HepG2 (cell line): Measurements from ENCODE around the gene HOXC5. TPM values are rescaled to one million over a fixed set of nuclear protein-coding genes. Genes with fewer than 3 reads are reported as not detected.

Source experiments
- ATAC-seq: fragments of 200-7000 bp; cut with Tn5 transposase; 3 replicates; pipeline ENCODE4 v1.9.1; 2020; ENCODE audit warnings: mild to moderate bottlenecking, moderate library complexity
- BruUV-seq: library from RNA; stranded (reverse); fragments of 400-500 nt; replicated peaks from 2 replicates; lab custom pipeline; 2021; lab: Mats Ljungman, UMichigan
- CTCF ChIA-PET: fragments of 300-600 bp; formaldehyde crosslinking; extraction: SDS; loops from one replicate; lab custom pipeline; 2021; ENCODE audit warnings: low total read pairs, inconsistent platforms, low intra/inter-chr PET ratio; lab: Yijun Ruan, JAX
- POLR2A ChIA-PET: fragments of 350-600 bp; sonication (Branson Sonifier 250); formaldehyde crosslinking; loops from one replicate; lab custom pipeline; 2020; ENCODE audit warnings: antibody characterized with exemption, inconsistent platforms; lab: Yijun Ruan, JAX
- DNase-seq: peaks from one replicate; pipeline ENCODE4 v3.0.0-alpha.2; 2015; ENCODE audit warnings: low spot score
- FAIRE-seq: peaks from 3 replicates; lab custom pipeline; 2011; peaks lifted over from hg19 to GRCh38; lab: Jason Lieb, UNC
- H2AFZ ChIP-seq: one replicate; pipeline ENCODE4 v1.6.1; 2011; ENCODE audit warnings: low read length, inconsistent platforms
- H3K27ac ChIP-seq: fragments of 300-600 bp; 3 replicates; pipeline ENCODE4 v1.8.0; 2011; ENCODE audit warnings: mixed run types, mild to moderate bottlenecking, mixed read lengths, low read length, inconsistent platforms; ENCODE audit not compliant: insufficient read depth; ENCODE audit errors: extremely low read length
- H3K27me3 ChIP-seq, 2 experiments: fragments of 200-600 bp in 1 of 2; 2 replicates in 1 of 2; 3 replicates in 1 of 2; pipeline versions ENCODE4 v1.6.0 to v1.8.0; 2011; ENCODE audit warnings: low read length in 2 of 2, mild to moderate bottlenecking in 2 of 2, moderate library complexity in 2 of 2, inconsistent platforms in 1 of 2; ENCODE audit not compliant: insufficient read depth in 2 of 2, control insufficient read depth in 1 of 2
- H3K36me3 ChIP-seq, 2 experiments: fragments of 200-600 bp in 1 of 2; replicated peaks in 1 of 2; 2 replicates in 1 of 2; 3 replicates in 1 of 2; pipeline versions ENCODE4 v1.5.1 to v1.8.0; 2011; ENCODE audit warnings: low read length in 2 of 2, inconsistent platforms in 1 of 2; ENCODE audit not compliant: insufficient read depth in 2 of 2, control insufficient read depth in 1 of 2
- H3K4me1 ChIP-seq: 2 replicates; pipeline ENCODE4 v1.5.1; 2012; ENCODE audit warnings: low read length, inconsistent platforms; ENCODE audit not compliant: insufficient read depth
- H3K4me2 ChIP-seq: 2 replicates; pipeline ENCODE4 v1.6.0; 2011; ENCODE audit warnings: low read depth, low read length, inconsistent platforms
- H3K4me3 ChIP-seq, 3 experiments: fragments of 200-600 bp in 1 of 3; sonication (generic), shearing (Covaris generic) in 1 of 3; replicated peaks in 1 of 3; 2 replicates each; pipeline ENCODE4 v1.5.1; 2011 to 2016; ENCODE audit warnings: low read length in 3 of 3, inconsistent platforms in 2 of 3, low read depth in 2 of 3, mild to moderate bottlenecking in 2 of 3, control low read depth in 1 of 3, mixed read lengths in 1 of 3; ENCODE audit not compliant: insufficient read depth in 1 of 3
- H3K79me2 ChIP-seq: one replicate; pipeline ENCODE4 v1.6.1; 2011; ENCODE audit warnings: low read length, inconsistent platforms; ENCODE audit not compliant: insufficient read depth
- H3K9ac ChIP-seq: 2 replicates; pipeline ENCODE4 v1.6.0; 2011; ENCODE audit warnings: mild to moderate bottlenecking, low read depth, low read length, inconsistent platforms; ENCODE audit not compliant: insufficient read depth
- H3K9me3 ChIP-seq: 2 replicates; pipeline ENCODE4 v1.5.1; 2012; ENCODE audit warnings: mild to moderate bottlenecking, low read length
- H4K20me1 ChIP-seq: 2 replicates; pipeline ENCODE4 v1.6.0; 2011; ENCODE audit warnings: inconsistent platforms, mild to moderate bottlenecking, low read length, moderate library complexity; ENCODE audit not compliant: insufficient read depth
- CENPT ChIP-seq: sonication (generic); formaldehyde crosslinking; IDR thresholded peaks from 2 replicates; pipeline ENCODE4 v1.8.0; 2022; ENCODE audit warnings: low read depth, mild to moderate bottlenecking, moderate library complexity, missing genetic modification reagents
- NFE2 ChIP-seq: sonication (generic); formaldehyde crosslinking; IDR thresholded peaks from 2 replicates; pipeline ENCODE4 v1.4.0; 2020; ENCODE audit warnings: missing genetic modification reagents
- SMAD3 ChIP-seq: sonication (generic); formaldehyde crosslinking; IDR thresholded peaks from 2 replicates; pipeline ENCODE4 v1.4.0; 2020; ENCODE audit warnings: missing genetic modification reagents
- SMARCE1 ChIP-seq: fragments of 450-650 bp; IDR thresholded peaks from 2 replicates; pipeline ENCODE4 v1.6.1; 2017; ENCODE audit warnings: borderline replicate concordance
- ZFP36 ChIP-seq: fragments of 150-350 bp; IDR thresholded peaks from 2 replicates; pipeline ENCODE4 v1.6.1; 2018; ENCODE audit warnings: borderline replicate concordance, low read length, low read depth; ENCODE audit not compliant: partially characterized antibody
- ZFP41 ChIP-seq: sonication (generic); formaldehyde crosslinking; IDR thresholded peaks from 2 replicates; pipeline ENCODE4 v1.4.0; 2020; ENCODE audit warnings: mild to moderate bottlenecking, missing genetic modification reagents, borderline replicate concordance
- ZNF138 ChIP-seq: sonication (generic); formaldehyde crosslinking; IDR thresholded peaks from 2 replicates; pipeline ENCODE4 v1.5.0; 2020; ENCODE audit warnings: mild to moderate bottlenecking, low read depth, missing genetic modification reagents
- ZNF552 ChIP-seq: sonication (generic); formaldehyde crosslinking; IDR thresholded peaks from 2 replicates; pipeline ENCODE4 v1.9.0; 2022; ENCODE audit warnings: missing genetic modification reagents, mild to moderate bottlenecking, borderline replicate concordance
- WGBS: methylation state at CpG from one replicate; pipeline ENCODE4 v1.1.6; 2017; ENCODE audit warnings: low lambda C conversion rate; 5-methylcytosine and 5-hydroxymethylcytosine counted together
- in situ Hi-C: cut with HindIII; loops from 2 replicates; pipeline ENCODE4 v1.10.0; 2017; ENCODE audit warnings: low pct_unique_long_range_greater_than_20kb; ENCODE audit not compliant: extremely low pct_ligation_motif_present
- intact Hi-C: fragments of 100-400 bp; cut with micrococcal nuclease; formaldehyde crosslinking; loops from one replicate; pipeline ENCODE4 v1.10.0; 2022; ENCODE audit not compliant: unreplicated experiment
- polyA plus RNA-seq, 8 experiments: library from polyadenylated mRNA; depleted of rRNA in 3 of 8; stranded (reverse) in 7 of 8; unstranded in 1 of 8; fragments of >200 nt; fragmentation: Illumina TruSeq in 4 of 8; extraction: Trizol in 4 of 8; gene quantifications; 2 replicates each; pipeline versions ENCODE4 v1.2.1 to v1.2.3, GENCODE V29; 2011 to 2016; ENCODE audit warnings: low read depth in 4 of 8, missing spikeins in 1 of 8, mixed read lengths in 1 of 8; ENCODE audit not compliant: insufficient read depth in 1 of 8
- total RNA-seq, 5 experiments: library from RNA; depleted of rRNA; stranded (reverse); fragments of >200 nt; fragmentation: Illumina TruSeq; extraction: Trizol; gene quantifications; 2 replicates each; pipeline ENCODE4 v1.2.3, GENCODE V29; 2016; ENCODE audit warnings: low read depth in 1 of 5
- TF ChIP-seq, protein P1 (sequence below): sonication (generic); formaldehyde crosslinking; IDR thresholded peaks from 2 replicates; pipeline ENCODE4 v1.4.0; 2020; ENCODE audit warnings: missing genetic modification reagents, borderline replicate concordance
- TF ChIP-seq, protein P2 (sequence below): sonication (generic); formaldehyde crosslinking; IDR thresholded peaks from 2 replicates; pipeline ENCODE4 v1.5.1; 2020; ENCODE audit warnings: mild to moderate bottlenecking, missing genetic modification reagents, borderline replicate concordance
- TF ChIP-seq, protein P3 (sequence below): IDR thresholded peaks from 2 replicates; pipeline ENCODE4 v1.6.1; 2016; ENCODE audit warnings: missing biosample characterization, missing genetic modification reagents, low read depth
- TF ChIP-seq, protein P4 (sequence below): sonication (generic); formaldehyde crosslinking; IDR thresholded peaks from 2 replicates; pipeline ENCODE4 v1.5.0; 2020; ENCODE audit warnings: mild to moderate bottlenecking, missing genetic modification reagents, moderate library complexity
- TF ChIP-seq, protein P5 (sequence below): IDR thresholded peaks from 2 replicates; pipeline ENCODE4 v1.6.1; 2016; ENCODE audit warnings: missing compliant biosample characterization, missing genetic modification reagents, borderline replicate concordance

HOXC5 gene
- total and polyA plus RNA-seq, 2 of the 13 experiments (the other 11 are each of a cell fraction or from before 2014, with no cell fraction given), result not detected

DNA sequence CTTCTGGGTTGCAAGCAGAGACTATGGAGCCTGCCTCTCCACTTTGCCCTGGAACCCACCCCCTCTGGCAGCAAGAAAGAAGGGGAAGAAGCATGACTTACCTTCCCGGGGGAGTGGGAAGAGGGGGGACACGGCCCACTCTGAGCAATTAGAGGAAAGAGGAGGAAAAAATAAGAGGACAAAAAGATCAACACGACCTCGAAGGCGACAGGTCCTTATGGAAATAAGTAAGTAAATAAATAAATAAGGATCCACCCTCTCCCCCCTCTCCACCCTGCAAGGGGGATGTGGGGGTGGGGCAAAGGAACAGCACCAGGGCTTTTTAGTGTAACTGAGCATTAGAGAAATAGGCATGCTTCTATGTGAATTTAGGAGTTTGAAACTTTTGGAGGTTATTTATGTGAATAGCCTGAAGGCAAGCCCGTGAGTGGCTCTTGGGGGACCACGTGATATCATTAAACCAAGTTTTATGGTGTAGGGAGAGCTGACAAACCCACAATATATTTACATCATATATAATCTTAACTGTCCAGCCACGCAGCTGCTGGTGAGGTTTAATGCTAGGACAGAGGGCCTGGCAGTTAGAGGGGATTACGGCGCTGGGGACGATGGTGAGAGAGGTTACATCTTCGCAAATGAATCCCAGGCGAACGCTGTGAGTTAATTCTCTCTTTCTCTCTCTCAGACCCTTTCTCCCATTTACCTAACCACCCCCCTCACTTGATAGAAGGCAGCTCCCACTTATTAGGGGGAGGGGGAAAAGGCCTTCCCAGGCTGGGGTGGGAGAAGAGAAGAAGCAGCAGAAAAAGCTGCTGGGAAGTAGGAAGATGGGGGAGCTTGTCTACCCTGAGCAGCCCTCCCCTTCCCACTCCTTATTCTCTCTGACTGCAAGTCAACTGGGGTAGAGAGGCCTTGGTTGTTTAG is 4.8 kb downstream of the HOXC5 start (continued):
- TF ChIP-seq, protein P1, sequence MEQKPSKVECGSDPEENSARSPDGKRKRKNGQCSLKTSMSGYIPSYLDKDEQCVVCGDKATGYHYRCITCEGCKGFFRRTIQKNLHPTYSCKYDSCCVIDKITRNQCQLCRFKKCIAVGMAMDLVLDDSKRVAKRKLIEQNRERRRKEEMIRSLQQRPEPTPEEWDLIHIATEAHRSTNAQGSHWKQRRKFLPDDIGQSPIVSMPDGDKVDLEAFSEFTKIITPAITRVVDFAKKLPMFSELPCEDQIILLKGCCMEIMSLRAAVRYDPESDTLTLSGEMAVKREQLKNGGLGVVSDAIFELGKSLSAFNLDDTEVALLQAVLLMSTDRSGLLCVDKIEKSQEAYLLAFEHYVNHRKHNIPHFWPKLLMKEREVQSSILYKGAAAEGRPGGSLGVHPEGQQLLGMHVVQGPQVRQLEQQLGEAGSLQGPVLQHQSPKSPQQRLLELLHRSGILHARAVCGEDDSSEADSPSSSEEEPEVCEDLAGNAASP (CRISPR knock-in tag), result no peak
- TF ChIP-seq, protein P2, sequence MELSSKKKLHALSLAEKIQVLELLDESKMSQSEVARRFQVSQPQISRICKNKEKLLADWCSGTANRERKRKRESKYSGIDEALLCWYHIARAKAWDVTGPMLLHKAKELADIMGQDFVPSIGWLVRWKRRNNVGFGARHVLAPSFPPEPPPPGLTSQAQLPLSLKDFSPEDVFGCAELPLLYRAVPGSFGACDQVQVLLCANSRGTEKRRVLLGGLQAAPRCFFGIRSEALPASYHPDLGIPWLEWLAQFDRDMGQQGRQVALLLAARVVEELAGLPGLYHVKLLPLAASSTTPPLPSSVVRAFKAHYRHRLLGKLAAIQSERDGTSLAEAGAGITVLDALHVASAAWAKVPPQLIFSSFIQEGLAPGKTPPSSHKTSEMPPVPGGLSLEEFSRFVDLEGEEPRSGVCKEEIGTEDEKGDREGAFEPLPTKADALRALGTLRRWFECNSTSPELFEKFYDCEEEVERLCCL, result no peak

DNA sequence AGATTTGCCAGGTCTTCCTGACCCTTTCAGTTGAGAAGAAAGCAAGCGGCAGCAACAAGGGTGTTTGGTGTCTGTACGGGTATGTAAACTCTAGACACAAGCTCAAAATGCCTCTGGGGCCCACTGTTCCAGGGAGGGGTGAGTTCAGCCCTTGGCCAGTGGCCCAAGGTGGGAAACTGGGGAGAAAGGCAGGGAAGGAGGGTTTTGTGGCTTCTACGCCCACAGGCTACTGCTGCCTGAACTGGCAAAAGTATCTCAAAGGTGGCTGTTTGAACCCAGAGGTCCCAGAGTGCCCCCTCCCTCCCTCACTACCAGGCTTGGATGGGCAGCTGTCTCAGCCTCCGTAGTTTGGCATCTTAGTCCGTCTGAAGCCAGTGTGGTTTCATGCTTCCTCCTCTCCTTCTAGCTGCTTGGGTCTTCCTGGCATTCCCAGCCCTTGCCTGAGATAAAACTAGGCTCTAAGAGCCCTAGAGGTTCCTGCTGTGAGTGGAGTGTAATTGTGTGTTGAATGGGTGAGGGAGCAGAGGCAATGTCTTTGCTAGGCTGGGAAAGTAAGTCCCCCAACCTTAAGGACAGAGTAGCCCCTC is 5.5 kb downstream of the HOXC5 start:
- CTCF ChIA-PET, result no interaction called here
- Histone ChIP-seq H4K20me1 (no peaks in the 10 kb centered on the region), H3K79me2 (no peaks in the 10 kb centered on the region), H3K4me3 (no peak overlapping the region), H3K27ac (no peak overlapping the region), H3K36me3 (no peaks in the 10 kb centered on the region), H3K9me3 (no peaks in the 10 kb centered on the region), H2AFZ (no peak overlapping the region), H3K4me2 (no peak overlapping the region), H3K9ac (no peak overlapping the region), H3K4me1 (no peaks in the 10 kb centered on the region), H3K27me3 (peaks cover 8 to 59% of the 10 kb centered on the region in 2 experiments)
- in situ Hi-C loops, result no loop called here
- FAIRE-seq (no peak), ATAC-seq (no peak), DNase-seq (no peak)
- BruUV-seq, result no TSS peak
- 31% methylated on average over 3 of the region's 5 CpGs for WGBS
- intact Hi-C loops, result no loop called here
- POLR2A ChIA-PET, result no interaction called here
- TF ChIP-seq SMARCE1 (no peak), ZFP36 (no peak), NFE2 (CRISPR knock-in tag) (no peak), ZFP41 (CRISPR knock-in tag) (no peak), ZNF552 (CRISPR knock-in tag) (no peak), CENPT (CRISPR knock-in tag) (no peak), SMAD3 (CRISPR knock-in tag) (no peak), ZNF138 (CRISPR knock-in tag) (no peak)
- TF ChIP-seq, protein P3, sequence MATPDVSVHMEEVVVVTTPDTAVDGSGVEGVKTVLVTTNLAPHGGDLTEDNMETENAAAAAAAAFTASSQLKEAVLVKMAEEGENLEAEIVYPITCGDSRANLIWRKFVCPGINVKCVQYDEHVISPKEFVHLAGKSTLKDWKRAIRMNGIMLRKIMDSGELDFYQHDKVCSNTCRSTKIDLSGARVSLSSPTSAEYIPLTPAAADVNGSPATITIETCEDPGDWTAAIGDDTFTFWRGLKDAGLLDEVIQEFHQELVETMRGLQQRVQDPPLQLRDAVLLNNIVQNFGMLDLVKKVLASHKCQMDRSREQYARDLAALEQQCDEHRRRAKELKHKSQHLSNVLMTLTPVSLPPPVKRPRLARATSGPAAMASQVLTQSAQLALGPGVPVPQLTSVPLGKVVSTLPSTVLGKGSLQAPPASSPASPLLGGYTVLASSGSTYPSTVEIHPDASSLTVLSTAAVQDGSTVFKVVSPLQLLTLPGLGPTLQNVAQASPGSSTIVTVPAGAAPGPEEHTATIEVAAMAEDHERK (CRISPR knock-in tag), result no peak
- TF ChIP-seq, protein P4, sequence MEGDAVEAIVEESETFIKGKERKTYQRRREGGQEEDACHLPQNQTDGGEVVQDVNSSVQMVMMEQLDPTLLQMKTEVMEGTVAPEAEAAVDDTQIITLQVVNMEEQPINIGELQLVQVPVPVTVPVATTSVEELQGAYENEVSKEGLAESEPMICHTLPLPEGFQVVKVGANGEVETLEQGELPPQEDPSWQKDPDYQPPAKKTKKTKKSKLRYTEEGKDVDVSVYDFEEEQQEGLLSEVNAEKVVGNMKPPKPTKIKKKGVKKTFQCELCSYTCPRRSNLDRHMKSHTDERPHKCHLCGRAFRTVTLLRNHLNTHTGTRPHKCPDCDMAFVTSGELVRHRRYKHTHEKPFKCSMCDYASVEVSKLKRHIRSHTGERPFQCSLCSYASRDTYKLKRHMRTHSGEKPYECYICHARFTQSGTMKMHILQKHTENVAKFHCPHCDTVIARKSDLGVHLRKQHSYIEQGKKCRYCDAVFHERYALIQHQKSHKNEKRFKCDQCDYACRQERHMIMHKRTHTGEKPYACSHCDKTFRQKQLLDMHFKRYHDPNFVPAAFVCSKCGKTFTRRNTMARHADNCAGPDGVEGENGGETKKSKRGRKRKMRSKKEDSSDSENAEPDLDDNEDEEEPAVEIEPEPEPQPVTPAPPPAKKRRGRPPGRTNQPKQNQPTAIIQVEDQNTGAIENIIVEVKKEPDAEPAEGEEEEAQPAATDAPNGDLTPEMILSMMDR, result no peak
- TF ChIP-seq, protein P5, sequence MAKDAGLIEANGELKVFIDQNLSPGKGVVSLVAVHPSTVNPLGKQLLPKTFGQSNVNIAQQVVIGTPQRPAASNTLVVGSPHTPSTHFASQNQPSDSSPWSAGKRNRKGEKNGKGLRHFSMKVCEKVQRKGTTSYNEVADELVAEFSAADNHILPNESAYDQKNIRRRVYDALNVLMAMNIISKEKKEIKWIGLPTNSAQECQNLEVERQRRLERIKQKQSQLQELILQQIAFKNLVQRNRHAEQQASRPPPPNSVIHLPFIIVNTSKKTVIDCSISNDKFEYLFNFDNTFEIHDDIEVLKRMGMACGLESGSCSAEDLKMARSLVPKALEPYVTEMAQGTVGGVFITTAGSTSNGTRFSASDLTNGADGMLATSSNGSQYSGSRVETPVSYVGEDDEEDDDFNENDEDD, result no peak
